ENCODE data around the gene OR2H1.

DNA sequence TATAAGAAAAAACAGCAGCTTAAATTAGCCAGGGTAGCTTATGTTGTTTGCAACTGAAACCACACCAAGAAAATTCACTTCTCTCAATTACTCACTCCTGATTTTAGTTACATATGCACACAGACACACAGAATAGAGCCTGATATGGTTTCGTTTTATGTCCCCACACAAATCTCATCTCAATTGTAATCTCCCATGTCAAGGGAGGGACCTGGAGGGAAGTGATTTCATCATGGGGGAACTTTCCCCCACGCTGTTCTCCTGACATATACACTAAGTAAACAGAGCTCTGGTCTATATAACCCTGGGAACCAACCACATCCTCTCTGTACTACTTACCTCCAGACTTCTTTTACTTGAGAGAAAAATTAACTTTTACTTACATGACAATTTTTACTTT is 32.4 kb upstream of the OR2H1 start:
- TF ChIP-seq CTCF (IDR thresholded peaks at IDR 0.05; ENCODE audit: low read depth, low read length, poor library complexity, severe bottlenecking) (no peak), EZH2phosphoT487 (IDR thresholded peaks at IDR 0.05; ENCODE audit: borderline replicate concordance, low read length) (no peak)
